Breast epithelium (tissue), 4 donors: ENCODE data around the gene PPP1R3D. TPM values are rescaled to one million over a fixed set of nuclear protein-coding genes. Genes with fewer than 3 reads are reported as not detected.

Source experiments
- DNase-seq, 2 donors: peaks; one replicate each; pipeline ENCODE4 v3.0.0-alpha.2; 2019; ENCODE audit warnings: low spot score in 2 of 2
- H3K27ac ChIP-seq, 2 donors: fragments of 200-600 bp; sonication (generic) in 1 of 2; one replicate each; pipeline ENCODE4 v1.5.1; 2016 to 2019; ENCODE audit warnings: mild to moderate bottlenecking in 1 of 2
- H3K27me3 ChIP-seq, 2 donors: fragments of 200-600 bp; sonication (generic) in 1 of 2; one replicate each; pipeline versions ENCODE4 v1.5.1 to v1.6.0; 2017 to 2019; ENCODE audit warnings: control low read depth in 1 of 2, mild to moderate bottlenecking in 1 of 2
- H3K36me3 ChIP-seq: fragments of 200-600 bp; one replicate; pipeline ENCODE4 v1.5.1; 2019
- H3K4me1 ChIP-seq, 2 donors: fragments of 200-600 bp; sonication (generic); one replicate each; pipeline ENCODE4 v1.5.1; 2016 to 2019; ENCODE audit warnings: control low read depth in 1 of 2
- H3K4me3 ChIP-seq, 3 donors: fragments of 200-600 bp; sonication (generic); 1 replicate in 2 of 3; 2 replicates in 1 of 3; pipeline ENCODE4 v1.5.1; 2016 to 2019; ENCODE audit warnings: mild to moderate bottlenecking in 3 of 3, moderate library complexity in 2 of 3
- H3K9me3 ChIP-seq, 2 donors: fragments of 200-600 bp; sonication (generic) in 1 of 2; one replicate each; pipeline ENCODE4 v1.5.1; 2016 to 2019; ENCODE audit warnings: control low read depth in 1 of 2
- POLR2A ChIP-seq: fragments of 450-650 bp; IDR thresholded peaks from one replicate; pipeline ENCODE4 v1.6.1; 2016; ENCODE audit warnings: antibody characterized with exemption, mild to moderate bottlenecking, moderate library complexity
- POLR2AphosphoS5 ChIP-seq, 3 donors: sonication (generic); formaldehyde crosslinking; IDR thresholded peaks; one replicate each; pipeline ENCODE4 v1.6.1; 2017; ENCODE audit warnings: antibody characterized with exemption in 3 of 3
- intact Hi-C: fragments of 100-400 bp; cut with DNase I; formaldehyde crosslinking; loops from one replicate; pipeline ENCODE4 v1.15.1; 2023; ENCODE audit warnings: low total_unique reads
- total RNA-seq, 3 donors: library from RNA; depleted of rRNA; stranded (reverse); fragments of >200 nt; gene quantifications; one replicate each; pipeline ENCODE4 v1.1.0, GENCODE V29; 2016
- TF ChIP-seq, protein P1 (sequence below), 3 donors: fragments of 450-650 bp; IDR thresholded peaks; one replicate each; pipeline ENCODE4 v1.5.1; 2016 to 2017; ENCODE audit warnings: antibody characterized with exemption in 3 of 3, mild to moderate bottlenecking in 3 of 3, moderate library complexity in 3 of 3

The PPP1R3D gene, protein sequence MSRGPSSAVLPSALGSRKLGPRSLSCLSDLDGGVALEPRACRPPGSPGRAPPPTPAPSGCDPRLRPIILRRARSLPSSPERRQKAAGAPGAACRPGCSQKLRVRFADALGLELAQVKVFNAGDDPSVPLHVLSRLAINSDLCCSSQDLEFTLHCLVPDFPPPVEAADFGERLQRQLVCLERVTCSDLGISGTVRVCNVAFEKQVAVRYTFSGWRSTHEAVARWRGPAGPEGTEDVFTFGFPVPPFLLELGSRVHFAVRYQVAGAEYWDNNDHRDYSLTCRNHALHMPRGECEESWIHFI
- total RNA-seq = 10 to 100 TPM in 1 of 3 donors, 1 to 10 TPM in 2; 8.2 to 11.1 (median 9.5) TPM

DNA sequence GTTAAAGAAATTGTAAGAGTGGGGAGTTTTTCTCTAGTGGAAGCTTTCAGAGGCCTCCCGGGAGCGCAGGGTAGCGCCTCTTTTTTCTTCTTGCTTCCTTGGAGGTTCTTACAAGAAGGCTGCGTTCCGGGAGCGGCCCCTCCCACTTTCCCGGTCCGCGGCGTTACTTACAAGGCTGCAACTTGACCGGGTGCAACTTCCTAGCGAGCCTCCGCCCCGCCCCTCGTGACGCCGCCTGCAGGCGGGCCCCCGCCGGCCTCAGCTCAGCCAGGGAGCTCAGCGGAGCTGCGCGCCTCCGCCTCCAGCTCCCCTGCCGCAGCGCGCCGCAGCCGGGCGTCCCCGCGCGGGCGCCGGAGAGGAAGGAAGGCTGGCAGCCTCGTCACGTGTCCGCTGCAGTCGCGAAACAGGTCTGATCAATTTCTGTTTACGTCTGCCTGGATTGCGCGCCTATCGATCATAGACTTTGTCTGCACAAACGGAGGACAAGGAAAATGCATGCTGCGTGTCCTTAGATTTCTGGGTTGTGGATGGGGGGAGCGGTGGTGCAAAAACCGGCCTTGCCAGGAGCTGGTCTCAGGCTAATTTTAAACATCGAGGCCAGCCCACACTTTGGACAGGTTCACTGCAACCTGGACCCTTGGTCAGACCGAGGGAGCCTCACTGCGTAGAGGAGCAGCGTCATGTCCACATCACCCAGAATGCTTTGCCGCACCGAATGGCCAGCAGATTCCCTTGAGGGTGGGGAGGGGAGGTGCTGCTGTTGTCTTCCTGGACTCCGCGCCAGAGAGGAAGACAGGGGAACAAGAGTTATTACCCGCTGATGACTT, at the start of gene PPP1R3D, which contains the start of gene FAM217B:
Gene PPP1R3D (minus strand): TSS at position 177 of the 827 bp plus-strand sequence. CDS start 374 bp downstream, outside the sequence.
Gene FAM217B (plus strand): TSS at position 261 of the 827 bp plus-strand sequence. CDS start 3,555 bp downstream, outside the sequence.
- no peaks in the 10 kb centered on the region for H3K36me3 ChIP-seq
- DNase-seq = peak; percentile 98
- H3K9me3 ChIP-seq = no peaks in the 10 kb centered on the region
- no peaks in the 10 kb centered on the region for H3K27me3 ChIP-seq
- TF ChIP-seq POLR2A (no peak), POLR2AphosphoS5 (IDR thresholded peaks at IDR 0.05) (peak; percentile 65 to 80 (median 72))
- TF ChIP-seq, protein P1, sequence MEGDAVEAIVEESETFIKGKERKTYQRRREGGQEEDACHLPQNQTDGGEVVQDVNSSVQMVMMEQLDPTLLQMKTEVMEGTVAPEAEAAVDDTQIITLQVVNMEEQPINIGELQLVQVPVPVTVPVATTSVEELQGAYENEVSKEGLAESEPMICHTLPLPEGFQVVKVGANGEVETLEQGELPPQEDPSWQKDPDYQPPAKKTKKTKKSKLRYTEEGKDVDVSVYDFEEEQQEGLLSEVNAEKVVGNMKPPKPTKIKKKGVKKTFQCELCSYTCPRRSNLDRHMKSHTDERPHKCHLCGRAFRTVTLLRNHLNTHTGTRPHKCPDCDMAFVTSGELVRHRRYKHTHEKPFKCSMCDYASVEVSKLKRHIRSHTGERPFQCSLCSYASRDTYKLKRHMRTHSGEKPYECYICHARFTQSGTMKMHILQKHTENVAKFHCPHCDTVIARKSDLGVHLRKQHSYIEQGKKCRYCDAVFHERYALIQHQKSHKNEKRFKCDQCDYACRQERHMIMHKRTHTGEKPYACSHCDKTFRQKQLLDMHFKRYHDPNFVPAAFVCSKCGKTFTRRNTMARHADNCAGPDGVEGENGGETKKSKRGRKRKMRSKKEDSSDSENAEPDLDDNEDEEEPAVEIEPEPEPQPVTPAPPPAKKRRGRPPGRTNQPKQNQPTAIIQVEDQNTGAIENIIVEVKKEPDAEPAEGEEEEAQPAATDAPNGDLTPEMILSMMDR (IDR thresholded peaks at IDR 0.05) = peak in 1 of 3 donors; percentile 14
- intact Hi-C loops = no loop called here
- H3K4me3 ChIP-seq = peak within 1 kb of the TSS; percentile 59 to 89 (median 79)
- peaks cover 8 to 14% of the 10 kb centered on the region in 2 donors for H3K4me1 ChIP-seq
- H3K27ac ChIP-seq = peak within 1 kb of the TSS; percentile 95 to 98

DNA sequence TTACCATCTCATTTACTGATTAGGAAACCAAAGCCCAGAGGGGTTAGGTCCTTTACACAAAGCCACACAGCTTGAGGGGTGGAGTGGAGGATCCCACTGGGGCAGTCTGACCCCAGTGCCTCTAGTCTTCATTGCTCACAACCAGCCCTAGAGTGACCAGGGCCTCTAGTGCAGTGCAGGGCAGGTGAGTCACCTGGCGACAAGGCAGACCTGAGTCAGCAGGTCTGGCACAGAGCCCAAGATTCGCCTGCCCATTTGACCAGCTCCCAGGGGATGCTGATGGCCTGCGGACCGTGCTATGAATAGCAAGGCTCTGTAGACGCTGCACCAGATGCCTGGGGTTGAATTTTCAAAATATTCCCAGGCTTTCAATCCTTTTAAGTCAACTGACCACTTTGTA, 48.0 kb upstream of the PPP1R3D start:
- Histone ChIP-seq H3K36me3 (no peaks in the 10 kb centered on the region), H3K9me3 (no peaks in the 10 kb centered on the region), H3K27me3 (no peaks in the 10 kb centered on the region), H3K27ac (no peak overlapping the region), H3K4me1 (no peaks in the 10 kb centered on the region), H3K4me3 (no peak overlapping the region)
- TF ChIP-seq POLR2A (no peak), POLR2AphosphoS5 (IDR thresholded peaks at IDR 0.05) (no peak)
- TF ChIP-seq, protein P1 (IDR thresholded peaks at IDR 0.05) = no peak
- DNase-seq = peak; percentile 35 to 76
- intact Hi-C loops = no loop called here

DNA sequence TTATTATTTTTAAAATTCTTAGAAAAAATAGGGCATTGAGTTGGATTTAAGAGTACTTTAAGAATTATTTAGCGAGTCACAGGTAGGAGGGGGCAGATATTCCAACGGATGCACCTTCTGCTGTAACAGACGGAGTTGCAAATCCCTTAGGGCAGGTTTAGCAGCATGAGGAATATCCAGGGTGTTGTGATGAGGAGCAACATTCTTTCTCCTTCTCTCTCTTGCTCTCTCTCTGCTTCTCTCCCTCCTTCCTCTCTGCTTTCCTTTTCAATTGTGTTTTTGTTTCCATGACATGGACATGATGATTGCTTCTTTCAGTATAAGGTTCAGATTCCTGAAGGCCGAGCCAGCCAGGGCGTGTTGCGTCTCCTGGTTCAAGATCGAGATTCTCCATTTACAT, 47.0 kb upstream of the PPP1R3D start:
- H3K27ac ChIP-seq = no peak overlapping the region
- TF ChIP-seq, protein P1 (IDR thresholded peaks at IDR 0.05) = no peak
- TF ChIP-seq POLR2A (no peak), POLR2AphosphoS5 (IDR thresholded peaks at IDR 0.05) (no peak)
- no peak overlapping the region for H3K4me3 ChIP-seq
- no peaks in the 10 kb centered on the region for H3K36me3 ChIP-seq
- DNase-seq = no peak
- H3K9me3 ChIP-seq = no peaks in the 10 kb centered on the region
- H3K4me1 ChIP-seq = no peaks in the 10 kb centered on the region
- no peaks in the 10 kb centered on the region for H3K27me3 ChIP-seq
- intact Hi-C loops = no loop called here

DNA sequence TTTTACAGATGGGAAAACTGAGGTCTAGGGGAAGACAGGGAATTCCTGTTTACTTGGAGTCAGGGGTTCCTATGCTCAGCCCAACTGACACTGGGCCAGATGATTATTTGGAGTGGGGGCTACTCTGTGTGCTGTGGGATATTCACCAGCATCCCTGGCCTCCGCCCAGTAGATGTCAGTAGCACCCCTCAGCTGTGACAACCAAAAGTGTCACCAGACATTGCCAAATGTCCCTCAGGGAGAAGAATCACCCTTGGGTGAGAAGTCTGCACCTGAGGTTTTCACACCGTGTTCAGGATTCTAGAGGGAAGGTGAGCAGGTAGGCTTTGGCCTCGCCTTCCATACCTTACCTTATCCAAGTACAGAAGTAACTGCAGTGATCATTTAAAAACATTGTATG, 45.8 kb upstream of the PPP1R3D start:
- H3K27ac ChIP-seq = no peak overlapping the region
- H3K4me3 ChIP-seq = no peak overlapping the region
- H3K9me3 ChIP-seq = no peaks in the 10 kb centered on the region
- no peaks in the 10 kb centered on the region for H3K4me1 ChIP-seq
- H3K27me3 ChIP-seq = no peaks in the 10 kb centered on the region
- TF ChIP-seq, protein P1 (IDR thresholded peaks at IDR 0.05) = no peak
- TF ChIP-seq POLR2AphosphoS5 (IDR thresholded peaks at IDR 0.05) (no peak), POLR2A (no peak)
- no peak for DNase-seq
- no peaks in the 10 kb centered on the region for H3K36me3 ChIP-seq
- intact Hi-C loops = no loop called here

DNA sequence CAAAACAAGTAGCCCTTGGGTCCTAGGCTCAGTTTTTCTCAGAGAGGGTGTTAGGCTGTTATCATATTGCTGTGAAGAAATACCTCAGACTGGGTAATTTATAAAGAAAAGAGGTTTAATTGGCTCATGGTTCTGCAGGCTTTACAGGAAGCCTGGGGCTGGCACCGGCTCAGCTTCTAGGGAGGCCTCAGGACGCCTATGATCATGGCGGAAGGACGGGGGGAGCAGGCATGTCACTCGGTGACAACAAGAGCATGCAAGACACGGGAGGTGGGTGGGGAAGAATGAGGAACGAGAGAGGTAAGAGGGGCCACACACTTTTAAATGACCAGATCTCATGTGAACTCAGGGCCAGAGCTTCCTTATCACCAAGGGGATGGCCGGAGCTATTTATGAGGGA, 45.1 kb upstream of the PPP1R3D start:
- H3K27ac ChIP-seq = no peak overlapping the region

More for the DNA sequence above, 45.1 kb upstream of the PPP1R3D start:
- Histone ChIP-seq H3K36me3 (no peaks in the 10 kb centered on the region), H3K27me3 (no peaks in the 10 kb centered on the region), H3K4me3 (no peak overlapping the region), H3K4me1 (no peaks in the 10 kb centered on the region), H3K9me3 (no peaks in the 10 kb centered on the region)
- DNase-seq = no peak
- intact Hi-C loops = no loop called here
- TF ChIP-seq, protein P1 (IDR thresholded peaks at IDR 0.05) = no peak
- TF ChIP-seq POLR2AphosphoS5 (IDR thresholded peaks at IDR 0.05) = no peak
- TF ChIP-seq POLR2A = no peak
